ENCODE measurements around the gene EXOSC7. TPM values are rescaled to one million over a fixed set of nuclear protein-coding genes. Genes with fewer than 3 reads are reported as not detected.
"Not testable (repeated sequence)": the region's sequence is repeated elsewhere in the genome, so short reads cannot be mapped to it uniquely, and the experiment has no call there.

EXOSC7 gene
- total and polyA plus RNA-seq, 7 donors, result 16.2 to 44.3 (median 30.3) TPM

DNA sequence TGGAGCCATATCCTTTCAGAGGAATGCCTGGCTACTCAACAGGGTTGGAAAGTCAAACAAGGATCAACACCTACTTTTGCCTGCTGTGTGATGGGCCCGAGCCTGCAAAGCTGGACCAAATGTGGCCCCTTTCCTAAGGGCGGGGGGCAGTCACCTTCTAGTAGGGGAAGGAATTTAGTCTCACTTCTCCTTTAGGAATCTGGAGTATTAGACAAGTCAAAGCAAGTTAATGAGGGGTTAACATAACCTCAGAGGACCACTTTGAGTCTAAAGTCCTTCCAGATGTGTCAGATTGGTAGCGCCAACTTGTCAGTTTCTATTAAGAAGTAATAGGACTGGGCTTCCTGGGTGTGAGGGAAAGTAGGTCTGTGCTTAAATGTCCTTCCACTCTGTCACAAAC is 6.8 kb downstream of the EXOSC7 start:
- Histone ChIP-seq H3K36me3 (peaks cover 0 to 3% (median 0%) of the 10 kb centered on the region in 4 donors), H3K27me3 (no peaks in the 10 kb centered on the region), H3K4me1 (peaks cover 0 to 31% (median 6%) of the 10 kb centered on the region in 4 donors), H3K27ac (no peak overlapping the region), H3K4me3 (no peak overlapping the region), H3K9me3 (no peaks in the 10 kb centered on the region)
- no peak for TF ChIP-seq EP300 (IDR thresholded peaks at IDR 0.05)
- TF ChIP-seq POLR2AphosphoS5 (IDR thresholded peaks at IDR 0.05), result no peak
- no peak for TF ChIP-seq POLR2A (IDR thresholded peaks at IDR 0.05)
- TF ChIP-seq CTCF (IDR thresholded peaks at IDR 0.05), result no peak
- no peak for DNase-seq
- 91 to 93% methylated on average over 3 of the region's 3 CpGs for WGBS, 2 donors
- intact Hi-C loops (cut with DNase I), result no loop called here

DNA sequence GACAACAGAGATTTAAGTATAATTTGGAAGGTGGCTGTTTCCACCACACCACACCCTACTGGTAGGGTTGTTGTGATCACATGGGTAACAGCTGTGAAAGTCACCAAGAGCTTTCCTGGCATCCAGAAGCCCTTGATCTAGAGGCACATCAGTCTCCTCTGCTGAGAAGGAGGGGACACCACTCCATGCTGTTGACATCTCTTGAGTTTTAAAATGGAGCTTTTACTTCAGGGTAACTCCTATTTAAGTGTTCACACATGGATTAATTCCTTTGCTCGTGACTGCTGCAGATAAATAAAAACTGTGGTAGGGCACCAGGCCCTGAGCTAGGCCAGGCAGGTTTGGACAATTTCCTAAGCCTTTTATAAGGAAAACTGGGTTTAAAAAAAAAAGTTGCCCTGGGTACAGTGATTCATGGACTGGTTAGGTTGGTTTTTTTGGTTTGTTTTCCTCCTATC is 7.5 kb downstream of the EXOSC7 start:
- Histone ChIP-seq H3K4me1 (peaks cover 0 to 24% (median 2%) of the 10 kb centered on the region in 4 donors), H3K27me3 (no peaks in the 10 kb centered on the region), H3K4me3 (no peak overlapping the region), H3K27ac (no peak overlapping the region), H3K36me3 (peaks cover 0 to 3% (median 0%) of the 10 kb centered on the region in 4 donors), H3K9me3 (no peaks in the 10 kb centered on the region)
- DNase-seq, result no peak
- TF ChIP-seq POLR2A (IDR thresholded peaks at IDR 0.05) (no peak), CTCF (IDR thresholded peaks at IDR 0.05) (no peak), POLR2AphosphoS5 (IDR thresholded peaks at IDR 0.05) (no peak), EP300 (IDR thresholded peaks at IDR 0.05) (no peak)
- intact Hi-C loops (cut with DNase I), result no loop called here
- WGBS, 2 donors, result 32 to 58% methylated on average over 1 of the region's 1 CpG

DNA sequence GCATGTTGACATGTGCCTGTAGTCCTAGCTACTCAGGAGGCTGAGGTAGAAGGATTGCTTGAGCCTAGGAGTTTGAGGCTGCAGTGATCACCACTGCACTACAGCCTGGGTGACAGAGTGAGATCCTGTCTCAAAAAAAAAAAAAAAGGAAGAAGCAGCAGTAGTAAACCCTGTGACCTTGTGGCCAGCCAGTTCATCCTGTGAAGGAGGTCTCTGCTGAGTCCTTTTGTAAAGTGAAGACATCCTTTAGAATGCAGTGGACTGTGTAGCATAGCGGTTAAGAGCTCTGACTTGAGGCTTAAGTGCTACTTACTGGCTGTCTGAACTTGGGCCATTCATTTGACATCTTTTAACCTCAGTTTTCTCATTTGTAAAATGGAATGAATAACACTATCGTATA is 8.3 kb downstream of the EXOSC7 start:
- Histone ChIP-seq H3K27me3 (no peaks in the 10 kb centered on the region), H3K36me3 (peaks cover 0 to 6% (median 0%) of the 10 kb centered on the region in 4 donors), H3K4me1 (peaks cover 0 to 15% (median 0%) of the 10 kb centered on the region in 4 donors), H3K9me3 (no peaks in the 10 kb centered on the region), H3K27ac (no peak overlapping the region), H3K4me3 (no peak overlapping the region)
- DNase-seq, result no peak
- whole genome bisulfite sequencing, 2 donors, result 83 to 92% methylated on average over 2 of the region's 2 CpGs
- no peak for TF ChIP-seq POLR2AphosphoS5 (IDR thresholded peaks at IDR 0.05)
- no peak for TF ChIP-seq CTCF (IDR thresholded peaks at IDR 0.05)
- TF ChIP-seq POLR2A (IDR thresholded peaks at IDR 0.05), result no peak
- TF ChIP-seq EP300 (IDR thresholded peaks at IDR 0.05), result no peak
- intact Hi-C loops (cut with DNase I), result no loop called here

GRCh38 chr3:44986330-44986729 is 10.3 kb downstream of the EXOSC7 start:
- H3K27ac ChIP-seq; H3K4me3 ChIP-seq; H3K27me3 ChIP-seq; intact Hi-C loops (cut with DNase I); DNase-seq; H3K9me3 ChIP-seq: not testable (repeated sequence)
- Histone ChIP-seq H3K36me3 (peaks cover 0 to 26% (median 6%) of the 10 kb centered on the region in 4 donors), H3K4me1 (peaks cover 0 to 11% (median 0%) of the 10 kb centered on the region in 4 donors)
- WGBS, 2 donors, result 95 to 98% methylated on average over 14 of the region's 14 CpGs

DNA sequence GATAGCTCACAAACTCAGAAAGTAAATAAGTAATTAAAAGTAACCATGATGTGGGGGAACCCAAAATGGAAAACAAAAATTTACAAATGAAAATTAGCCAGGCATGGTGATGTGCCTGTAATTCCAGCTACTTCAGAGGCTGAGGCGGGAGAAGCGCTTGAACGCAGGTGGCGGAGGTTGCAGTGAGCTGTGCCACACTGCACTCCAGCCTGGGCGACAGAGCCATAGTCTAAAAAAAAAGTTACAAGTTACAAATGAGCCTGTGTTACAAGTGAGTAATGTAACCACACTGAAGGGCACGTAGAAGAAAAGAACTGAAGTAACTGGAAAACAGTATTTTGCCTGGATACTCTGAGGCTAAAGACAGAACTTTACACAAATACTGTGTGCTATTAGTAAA is 11.3 kb downstream of the EXOSC7 start:
- no peak for DNase-seq
- Histone ChIP-seq H3K9me3 (no peaks in the 10 kb centered on the region), H3K4me3 (no peak overlapping the region), H3K27me3 (no peaks in the 10 kb centered on the region), H3K27ac (no peak overlapping the region), H3K36me3 (peaks cover 0 to 35% (median 6%) of the 10 kb centered on the region in 4 donors), H3K4me1 (peaks cover 0 to 6% (median 0%) of the 10 kb centered on the region in 4 donors)
- TF ChIP-seq EP300 (IDR thresholded peaks at IDR 0.05) (no peak), POLR2A (IDR thresholded peaks at IDR 0.05) (no peak), POLR2AphosphoS5 (IDR thresholded peaks at IDR 0.05) (no peak), CTCF (IDR thresholded peaks at IDR 0.05) (no peak)
- intact Hi-C loops (cut with DNase I), result no loop called here
- 94 to 95% methylated on average over 6 of the region's 6 CpGs for WGBS, 2 donors
